Rectal smooth muscle tissue (tissue), 1 donor: ENCODE data around the gene MAST4.
"Not testable (repeated sequence)": the region's sequence is repeated elsewhere in the genome, so short reads cannot be mapped to it uniquely, and the experiment has no call there.

Experiments used
- H3K27ac ChIP-seq: one replicate; pipeline ENCODE4 v1.7.0; 2013; ENCODE audit warnings: low read depth, low read length, inconsistent platforms
- H3K27me3 ChIP-seq: one replicate; pipeline ENCODE4 v1.7.0; 2013; ENCODE audit warnings: low read length; ENCODE audit not compliant: control insufficient read depth, insufficient read depth
- H3K36me3 ChIP-seq: one replicate; pipeline ENCODE4 v1.7.0; 2013; ENCODE audit warnings: low read length; ENCODE audit not compliant: control insufficient read depth, insufficient read depth
- H3K4me1 ChIP-seq: one replicate; pipeline ENCODE4 v1.7.0; 2013; ENCODE audit warnings: low read length; ENCODE audit not compliant: control insufficient read depth, insufficient read depth
- H3K4me3 ChIP-seq: one replicate; pipeline ENCODE4 v1.7.0; 2013; ENCODE audit warnings: low read length
- H3K9ac ChIP-seq: one replicate; pipeline ENCODE4 v1.7.0; 2013; ENCODE audit warnings: low read length

Gene MAST4

GRCh38 chr5:66689522-66690220, 93.5 kb downstream of the MAST4 start:
- Histone ChIP-seq H3K27me3 (no peaks in the 10 kb centered on the region), H3K27ac (no peak overlapping the region), H3K36me3 (no peaks in the 10 kb centered on the region), H3K9ac (no peak overlapping the region), H3K4me1 (no peaks in the 10 kb centered on the region), H3K4me3 (no peak overlapping the region)

- no peaks in the 10 kb centered on the region for H3K27me3 ChIP-seq
- H3K4me1 ChIP-seq: no peaks in the 10 kb centered on the region
- H3K4me3 ChIP-seq: no peak overlapping the region
These were observed 97.8 kb downstream of the MAST4 start for GRCh38 chr5:66694036-66694435.

GRCh38 chr5:66695840-66696239, 99.6 kb downstream of the MAST4 start:
- H3K4me1 ChIP-seq, H3K27ac ChIP-seq, H3K36me3 ChIP-seq, H3K4me3 ChIP-seq, H3K9ac ChIP-seq, H3K27me3 ChIP-seq: not testable (repeated sequence)

More at GRCh38 chr5:66694036-66694435, 97.8 kb downstream of the MAST4 start:
- no peak overlapping the region for H3K9ac ChIP-seq
- no peaks in the 10 kb centered on the region for H3K36me3 ChIP-seq
- no peak overlapping the region for H3K27ac ChIP-seq

GRCh38 chr5:66697796-66698564, 101.8 kb downstream of the MAST4 start:
- no peak overlapping the region for H3K27ac ChIP-seq
- no peak overlapping the region for H3K9ac ChIP-seq
- no peaks in the 10 kb centered on the region for H3K36me3 ChIP-seq
- H3K27me3 ChIP-seq: no peaks in the 10 kb centered on the region
- no peaks in the 10 kb centered on the region for H3K4me1 ChIP-seq
- no peak overlapping the region for H3K4me3 ChIP-seq

GRCh38 chr5:66701244-66701643, 105.1 kb downstream of the MAST4 start:
- no peaks in the 10 kb centered on the region for H3K4me1 ChIP-seq
- no peaks in the 10 kb centered on the region for H3K36me3 ChIP-seq
- H3K9ac ChIP-seq: no peak overlapping the region
- H3K4me3 ChIP-seq: no peak overlapping the region
- H3K27ac ChIP-seq: no peak overlapping the region
- no peaks in the 10 kb centered on the region for H3K27me3 ChIP-seq

GRCh38 chr5:66702426-66702825, 106.2 kb downstream of the MAST4 start:
- Histone ChIP-seq H3K27me3 (no peaks in the 10 kb centered on the region), H3K27ac (no peak overlapping the region), H3K9ac (no peak overlapping the region), H3K4me3 (no peak overlapping the region), H3K4me1 (no peaks in the 10 kb centered on the region), H3K36me3 (no peaks in the 10 kb centered on the region)

- Histone ChIP-seq H3K9ac (no peak overlapping the region), H3K4me1 (no peaks in the 10 kb centered on the region), H3K4me3 (no peak overlapping the region), H3K36me3 (no peaks in the 10 kb centered on the region), H3K27ac (no peak overlapping the region), H3K27me3 (no peaks in the 10 kb centered on the region)
These were observed 108.7 kb downstream of the MAST4 start for GRCh38 chr5:66704790-66705425.

- Histone ChIP-seq H3K4me1 (no peaks in the 10 kb centered on the region), H3K27me3 (no peaks in the 10 kb centered on the region), H3K4me3 (no peak overlapping the region), H3K9ac (no peak overlapping the region), H3K36me3 (no peaks in the 10 kb centered on the region), H3K27ac (no peak overlapping the region)
These were observed 112.2 kb downstream of the MAST4 start for GRCh38 chr5:66708368-66708767.

GRCh38 chr5:66710557-66711088, 114.4 kb downstream of the MAST4 start:
- no peak overlapping the region for H3K9ac ChIP-seq

GRCh38 chr5:66713998-66714397, 117.8 kb downstream of the MAST4 start:
- Histone ChIP-seq H3K27me3 (no peaks in the 10 kb centered on the region), H3K4me1 (no peaks in the 10 kb centered on the region), H3K27ac (no peak overlapping the region), H3K4me3 (no peak overlapping the region), H3K9ac (no peak overlapping the region), H3K36me3 (no peaks in the 10 kb centered on the region)

More at GRCh38 chr5:66710557-66711088, 114.4 kb downstream of the MAST4 start:
- no peak overlapping the region for H3K4me3 ChIP-seq
- no peaks in the 10 kb centered on the region for H3K36me3 ChIP-seq
- H3K27me3 ChIP-seq: no peaks in the 10 kb centered on the region
- H3K27ac ChIP-seq: no peak overlapping the region
- no peaks in the 10 kb centered on the region for H3K4me1 ChIP-seq

- no peak overlapping the region for H3K9ac ChIP-seq
- H3K4me1 ChIP-seq: no peaks in the 10 kb centered on the region
- no peaks in the 10 kb centered on the region for H3K27me3 ChIP-seq
- H3K27ac ChIP-seq: no peak overlapping the region
- no peaks in the 10 kb centered on the region for H3K36me3 ChIP-seq
- no peak overlapping the region for H3K4me3 ChIP-seq
These were observed 121.5 kb downstream of the MAST4 start for GRCh38 chr5:66717455-66718373.
